ENCODE data around the gene CENPV.
"Not testable (repeated sequence)": the region's sequence is repeated elsewhere in the genome, so short reads cannot be mapped to it uniquely, and the experiment has no call there.

Gene CENPV

DNA sequence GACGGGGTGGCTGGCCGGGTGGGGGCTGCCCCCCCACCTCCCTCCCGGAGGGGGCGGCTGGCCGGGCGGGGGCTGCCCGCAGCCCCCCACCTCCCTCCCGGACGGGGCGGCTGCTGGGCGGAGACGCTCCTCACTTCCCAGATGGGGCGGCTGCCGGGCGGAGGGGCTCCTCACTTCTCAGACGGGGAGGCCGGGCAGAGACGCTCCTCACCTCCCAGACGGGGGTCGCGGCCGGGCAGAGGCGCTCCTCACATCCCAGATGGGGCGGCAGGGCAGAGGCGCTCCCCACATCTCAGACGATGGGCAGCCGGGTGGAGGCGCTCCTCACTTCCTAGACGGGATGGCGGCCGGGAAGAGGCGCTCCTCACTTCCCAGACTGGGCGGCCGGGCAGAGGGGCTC lies 41.2 kb downstream of the CENPV start:
- DNase-seq = not testable (repeated sequence)

DNA sequence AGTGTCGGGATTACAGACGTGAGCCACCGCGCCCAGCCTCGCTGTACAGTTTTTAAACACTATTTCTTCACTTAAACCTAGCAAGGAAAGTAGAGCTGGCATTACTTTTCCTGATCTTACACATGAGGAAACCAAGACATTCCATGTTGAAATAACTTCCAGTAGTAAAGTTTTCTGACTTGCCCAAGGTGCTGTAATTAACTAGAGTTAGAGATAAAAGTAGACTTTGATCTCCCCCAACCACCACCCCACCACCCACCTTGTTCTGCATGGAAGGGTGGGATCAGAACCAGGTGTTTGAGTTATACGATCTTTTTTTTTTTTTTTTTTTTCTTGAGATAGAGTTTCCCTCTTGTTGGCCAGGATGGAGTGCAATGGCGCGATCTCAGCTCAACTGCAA lies 47.1 kb downstream of the CENPV start:
- no peak for DNase-seq

- DNase-seq = peak; percentile 25
Observed at GRCh38 chr17:16304830-16305229, 48.4 kb downstream of the CENPV start.

DNA sequence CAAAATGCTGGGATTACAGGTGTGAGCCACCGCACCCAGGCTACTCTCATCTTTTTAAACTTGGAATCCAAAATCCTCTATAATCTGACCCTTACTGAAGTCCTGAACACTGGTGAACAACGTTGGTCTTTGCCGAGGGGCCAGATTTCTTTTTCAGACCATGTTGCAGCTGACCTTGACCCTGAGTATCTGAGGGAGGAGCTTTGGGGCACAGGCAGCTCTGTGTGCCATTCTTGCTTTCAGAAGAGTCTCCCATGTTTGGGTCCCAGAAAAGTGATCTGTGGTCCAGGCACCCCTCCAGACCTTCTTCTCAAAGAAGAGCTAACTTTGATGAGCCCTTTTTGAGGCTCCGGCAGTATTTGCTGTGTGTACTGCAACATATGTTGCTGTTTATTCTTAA lies 50.4 kb downstream of the CENPV start:
- DNase-seq = no peak

- no peak for DNase-seq
Observed at GRCh38 chr17:16301963-16302855, 51.1 kb downstream of the CENPV start.

DNA sequence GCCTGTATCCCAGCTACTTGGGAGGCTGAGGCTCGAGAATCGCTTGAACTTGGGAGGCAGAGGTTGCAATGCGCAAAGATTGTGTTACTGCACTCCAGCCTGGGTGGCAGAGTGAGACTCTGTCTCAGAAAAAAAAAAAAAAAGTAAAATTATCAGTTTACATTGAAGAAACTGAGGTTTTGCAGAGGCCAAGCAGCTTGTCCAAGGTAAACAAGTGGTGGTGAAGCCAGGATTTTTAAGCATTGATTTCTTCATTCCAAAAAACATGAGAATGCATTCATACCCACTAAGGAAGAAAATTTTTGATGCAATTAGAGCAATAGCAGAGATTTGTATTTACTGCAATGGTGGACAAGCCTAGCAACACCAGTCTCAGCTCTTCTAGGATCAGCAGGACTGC lies 52.7 kb downstream of the CENPV start:
- DNase-seq = no peak

DNA sequence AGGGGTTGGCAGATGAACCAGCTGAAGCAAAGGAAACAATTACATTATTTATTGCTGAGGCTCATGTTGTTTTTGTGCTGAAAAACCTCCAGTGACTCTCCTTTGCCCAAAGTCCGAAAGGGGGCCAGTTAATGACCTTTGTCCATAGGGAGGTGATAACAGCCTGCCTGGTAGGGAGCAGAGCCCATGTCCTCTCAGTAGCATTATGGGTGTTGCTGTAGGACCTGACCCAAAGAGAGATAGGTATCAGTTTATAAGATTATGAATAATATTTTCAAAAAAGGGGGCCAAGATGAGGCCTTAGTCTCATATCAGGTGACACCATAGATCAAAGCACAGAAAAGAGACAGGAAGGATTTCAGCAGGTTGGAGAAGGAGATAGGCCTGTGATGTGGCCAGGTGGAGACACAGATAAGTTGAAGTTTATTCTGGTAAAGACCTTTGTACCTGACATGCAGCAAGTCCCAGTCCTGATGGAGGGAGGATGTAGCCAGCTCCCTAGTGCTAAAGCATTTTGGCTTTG lies 55.1 kb downstream of the CENPV start:
- DNase-seq = no peak

DNA sequence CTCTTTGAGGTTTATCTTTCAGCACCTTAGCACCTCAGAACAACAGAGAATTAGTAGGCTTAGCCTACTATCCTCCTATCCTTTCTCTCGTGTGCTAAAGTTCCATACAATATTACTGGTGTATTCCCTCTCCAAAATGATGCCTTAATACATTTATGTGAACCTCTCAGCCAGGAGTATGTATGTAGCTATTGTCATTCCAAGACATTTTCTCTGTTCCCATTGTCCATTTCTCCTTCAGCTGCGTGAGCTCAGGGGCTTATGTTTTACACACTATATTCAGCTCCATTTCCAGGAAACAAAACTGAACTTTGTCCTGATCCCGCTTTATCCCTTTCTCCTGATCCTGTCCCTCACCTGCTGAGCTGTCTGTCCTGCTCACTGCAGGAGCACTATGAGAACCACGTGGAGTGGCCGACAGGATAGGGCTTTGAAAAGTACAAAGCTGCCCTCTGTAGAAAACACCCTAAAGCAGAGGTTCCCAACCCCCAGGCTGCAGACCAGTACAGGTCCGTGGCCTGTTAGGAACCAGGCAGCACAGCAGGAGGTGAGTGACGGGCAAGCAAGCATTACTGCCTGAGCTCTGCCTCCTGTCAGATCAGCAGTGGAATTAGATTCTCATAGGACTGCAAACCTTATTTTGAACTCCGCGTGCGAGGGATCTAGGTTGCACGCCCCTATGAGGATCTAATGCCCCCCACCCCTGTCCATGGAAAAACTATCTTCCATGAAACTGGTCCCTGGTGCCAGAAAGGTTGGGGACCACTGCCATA lies 55.7 kb downstream of the CENPV start:
- DNase-seq = no peak

GRCh38 chr17:16296072-16296471 lies 57.2 kb downstream of the CENPV start:
- DNase-seq = not testable (repeated sequence)

GRCh38 chr17:16294560-16294959 lies 58.7 kb downstream of the CENPV start:
- DNase-seq = no peak

- DNase-seq = no peak
Observed at GRCh38 chr17:16293931-16294330, 59.3 kb downstream of the CENPV start.
